ENCODE measurements around the gene RBM4B.

RBM4B gene

GRCh38 chr11:66625752-66626149, 51.9 kb downstream of the RBM4B start:
- Histone ChIP-seq H3K36me3 (ENCODE audit: control insufficient read depth, insufficient read depth, low read length) (peaks cover 54% of the 10 kb centered on the region), H3K9ac (ENCODE audit: low read length) (no peak overlapping the region), H3K4me1 (ENCODE audit: control insufficient read depth, insufficient read depth, low read length) (peaks cover 28% of the 10 kb centered on the region), H3K4me3 (ENCODE audit: low read length) (no peak overlapping the region), H3K27me3 (ENCODE audit: control insufficient read depth, insufficient read depth, low read length) (no peaks in the 10 kb centered on the region), H3K27ac (ENCODE audit: low read depth, low read length) (no peak overlapping the region)

- H3K4me1 ChIP-seq (ENCODE audit: control insufficient read depth, insufficient read depth, low read length): peaks cover 31% of the 10 kb centered on the region
Observed at GRCh38 chr11:66625041-66625751, 52.5 kb downstream of the RBM4B start.

GRCh38 chr11:66624450-66624849, 53.2 kb downstream of the RBM4B start:
- Histone ChIP-seq H3K27me3 (ENCODE audit: control insufficient read depth, insufficient read depth, low read length) (no peaks in the 10 kb centered on the region), H3K4me3 (ENCODE audit: low read length) (no peak overlapping the region), H3K36me3 (ENCODE audit: control insufficient read depth, insufficient read depth, low read length) (peaks cover 50% of the 10 kb centered on the region), H3K27ac (ENCODE audit: low read depth, low read length) (peak overlapping the region; percentile 89), H3K4me1 (ENCODE audit: control insufficient read depth, insufficient read depth, low read length) (peaks cover 31% of the 10 kb centered on the region), H3K9ac (ENCODE audit: low read length) (no peak overlapping the region)

More at GRCh38 chr11:66625041-66625751, 52.5 kb downstream of the RBM4B start:
- Histone ChIP-seq H3K4me3 (ENCODE audit: low read length) (no peak overlapping the region), H3K36me3 (ENCODE audit: control insufficient read depth, insufficient read depth, low read length) (peaks cover 54% of the 10 kb centered on the region), H3K9ac (ENCODE audit: low read length) (no peak overlapping the region), H3K27ac (ENCODE audit: low read depth, low read length) (no peak overlapping the region), H3K27me3 (ENCODE audit: control insufficient read depth, insufficient read depth, low read length) (no peaks in the 10 kb centered on the region)

GRCh38 chr11:66619080-66619554, 58.6 kb downstream of the RBM4B start:
- Histone ChIP-seq H3K27ac (ENCODE audit: low read depth, low read length) (peak overlapping the region; percentile 96), H3K27me3 (ENCODE audit: control insufficient read depth, insufficient read depth, low read length) (no peaks in the 10 kb centered on the region), H3K4me3 (ENCODE audit: low read length) (peak overlapping the region; percentile 73), H3K4me1 (ENCODE audit: control insufficient read depth, insufficient read depth, low read length) (peaks cover 38% of the 10 kb centered on the region), H3K9ac (ENCODE audit: low read length) (no peak overlapping the region), H3K36me3 (ENCODE audit: control insufficient read depth, insufficient read depth, low read length) (peaks cover 7% of the 10 kb centered on the region)

- Histone ChIP-seq H3K27ac (ENCODE audit: low read depth, low read length) (peak overlapping the region; percentile 96), H3K27me3 (ENCODE audit: control insufficient read depth, insufficient read depth, low read length) (no peaks in the 10 kb centered on the region), H3K4me3 (ENCODE audit: low read length) (peak overlapping the region; percentile 73), H3K4me1 (ENCODE audit: control insufficient read depth, insufficient read depth, low read length) (peaks cover 20% of the 10 kb centered on the region), H3K36me3 (ENCODE audit: control insufficient read depth, insufficient read depth, low read length) (peaks cover 2% of the 10 kb centered on the region), H3K9ac (ENCODE audit: low read length) (peak overlapping the region; percentile 36)
Observed at GRCh38 chr11:66617155-66617834, 60.4 kb downstream of the RBM4B start.

- H3K27me3 ChIP-seq (ENCODE audit: control insufficient read depth, insufficient read depth, low read length): no peaks in the 10 kb centered on the region
- H3K4me1 ChIP-seq (ENCODE audit: control insufficient read depth, insufficient read depth, low read length): peaks cover 18% of the 10 kb centered on the region
- H3K36me3 ChIP-seq (ENCODE audit: control insufficient read depth, insufficient read depth, low read length): peaks cover 2% of the 10 kb centered on the region
Observed at GRCh38 chr11:66616379-66617154, 61.1 kb downstream of the RBM4B start, which contains the start of gene RBM14. Gene RBM14 (plus strand): TSS chr11:66616630. CDS start chr11:66616721, 91 bp downstream.

More at GRCh38 chr11:66616379-66617154, 61.1 kb downstream of the RBM4B start, which contains the start of gene RBM14:
- peak within 1 kb of the TSS; percentile 96 for H3K27ac ChIP-seq (ENCODE audit: low read depth, low read length)
- H3K9ac ChIP-seq (ENCODE audit: low read length): peak within 1 kb of the TSS; percentile 97
- peak within 1 kb of the TSS; percentile 78 for H3K4me3 ChIP-seq (ENCODE audit: low read length)
